Neural progenitor cell (in vitro differentiated cells): ENCODE results near the gene WWTR1. TPM values are rescaled to one million over a fixed set of nuclear protein-coding genes. Genes with fewer than 3 reads are reported as not detected.

ENCODE experiments used
- DNase-seq: peaks from one replicate; pipeline ENCODE4 v3.0.0-alpha.2; 2016; ENCODE audit warnings: low spot score
- H2AFZ ChIP-seq: fragments of 200-600 bp; sonication (generic); replicated peaks from 2 replicates; pipeline ENCODE4 v1.6.1; 2016; ENCODE audit warnings: antibody characterized with exemption
- H3F3A ChIP-seq: fragments of 200-600 bp; sonication (generic); 2 replicates; pipeline ENCODE4 v1.6.1; 2016; ENCODE audit warnings: antibody characterized with exemption, low read depth
- H3K27ac ChIP-seq: fragments of 200-600 bp; sonication (generic); 2 replicates; pipeline ENCODE4 v1.5.1; 2016; ENCODE audit warnings: mild to moderate bottlenecking
- H3K27me3 ChIP-seq: fragments of 200-600 bp; sonication (generic); 2 replicates; pipeline ENCODE4 v1.6.1; 2016; ENCODE audit warnings: mild to moderate bottlenecking, moderate library complexity
- H3K36me3 ChIP-seq: fragments of 200-600 bp; sonication (generic); 2 replicates; pipeline ENCODE4 v1.5.1; 2016
- H3K4me1 ChIP-seq: fragments of 200-600 bp; sonication (generic); 2 replicates; pipeline ENCODE4 v1.6.1; 2016; ENCODE audit warnings: mixed run types
- H3K4me2 ChIP-seq: fragments of 200-600 bp; sonication (generic); 2 replicates; pipeline ENCODE4 v1.6.1; 2016
- H3K4me3 ChIP-seq: fragments of 200-600 bp; sonication (generic); 2 replicates; pipeline ENCODE4 v1.5.1; 2016
- H3K79me2 ChIP-seq: fragments of 200-600 bp; sonication (generic); 2 replicates; pipeline ENCODE4 v1.6.1; 2016; ENCODE audit warnings: low read depth
- H3K9ac ChIP-seq: fragments of 200-600 bp; sonication (generic); 2 replicates; pipeline ENCODE4 v1.6.1; 2016
- H3K9me3 ChIP-seq: fragments of 200-600 bp; sonication (generic); 2 replicates; pipeline ENCODE4 v1.5.1; 2016; ENCODE audit warnings: low read depth
- H4K20me1 ChIP-seq: fragments of 200-600 bp; sonication (generic); 2 replicates; pipeline ENCODE4 v1.6.1; 2016; ENCODE audit warnings: low read depth
- H3K27ac Mint-ChIP-seq: 3 replicates; pipeline ENCODE4 v1.8.0; 2021; ENCODE audit warnings: mixed read lengths
- H3K27me3 Mint-ChIP-seq: 2 replicates; pipeline ENCODE4 v1.8.0; 2022; ENCODE audit warnings: low read depth, mild to moderate bottlenecking, inconsistent platforms, moderate library complexity, mixed read lengths; ENCODE audit not compliant: insufficient read depth
- H3K36me3 Mint-ChIP-seq: 3 replicates; pipeline ENCODE4 v1.8.0; 2021; ENCODE audit warnings: mixed read lengths
- H3K4me1 Mint-ChIP-seq: 3 replicates; pipeline ENCODE4 v1.8.0; 2021; ENCODE audit warnings: mixed read lengths
- H3K4me3 Mint-ChIP-seq: 3 replicates; pipeline ENCODE4 v1.8.0; 2021; ENCODE audit warnings: mild to moderate bottlenecking, moderate library complexity, mixed read lengths
- H3K9me3 Mint-ChIP-seq: 3 replicates; pipeline ENCODE4 v1.8.0; 2020; ENCODE audit warnings: mixed read lengths
- CTCF ChIP-seq: fragments of 200-600 bp; sonication (generic); IDR thresholded peaks from 2 replicates; pipeline ENCODE4 v1.5.1; 2017; ENCODE audit warnings: antibody characterized with exemption, mild to moderate bottlenecking
- EZH2 ChIP-seq: fragments of 200-600 bp; sonication (generic); IDR thresholded peaks from 2 replicates; pipeline ENCODE4 v1.6.1; 2017; ENCODE audit warnings: antibody characterized with exemption, mild to moderate bottlenecking, moderate library complexity
- EZH2phosphoT487 ChIP-seq: fragments of 200-600 bp; sonication (generic); IDR thresholded peaks from 2 replicates; pipeline ENCODE4 v1.6.1; 2017; ENCODE audit warnings: antibody characterized with exemption
- total RNA-seq: library from RNA; depleted of rRNA; stranded (reverse); fragments of >200 nt; gene quantifications from 2 replicates; pipeline ENCODE4 v1.2.3, GENCODE V29; 2015; ENCODE audit warnings: low replicate concordance

Gene WWTR1
- total RNA-seq, 1 donor from 2014 or later: 13.9 TPM

GRCh38 chr3:149494759-149495580 is 162.9 kb downstream of the WWTR1 start:
- Histone ChIP-seq H4K20me1 (no peaks in the 10 kb centered on the region), H3K4me2 (no peak overlapping the region), H3K27me3 (no peaks in the 10 kb centered on the region), H3K9me3 (no peaks in the 10 kb centered on the region), H3F3A (no peaks in the 10 kb centered on the region), H3K4me1 (no peaks in the 10 kb centered on the region), H3K4me3 (no peak overlapping the region), H2AFZ (no peak overlapping the region), H3K79me2 (no peaks in the 10 kb centered on the region), H3K9ac (no peak overlapping the region), H3K36me3 (no peaks in the 10 kb centered on the region), H3K27ac (no peak overlapping the region)
- DNase-seq: no peak
- H3K4me3 Mint-ChIP-seq: no peak overlapping the region
- H3K4me1 Mint-ChIP-seq: peaks cover 7% of the 10 kb centered on the region
- peaks cover 6% of the 10 kb centered on the region for H3K27me3 Mint-ChIP-seq
- H3K9me3 Mint-ChIP-seq: no peaks in the 10 kb centered on the region
- H3K27ac Mint-ChIP-seq: no peak overlapping the region
- H3K36me3 Mint-ChIP-seq: no peaks in the 10 kb centered on the region
- TF ChIP-seq EZH2 (no peak), CTCF (no peak), EZH2phosphoT487 (no peak)

DNA sequence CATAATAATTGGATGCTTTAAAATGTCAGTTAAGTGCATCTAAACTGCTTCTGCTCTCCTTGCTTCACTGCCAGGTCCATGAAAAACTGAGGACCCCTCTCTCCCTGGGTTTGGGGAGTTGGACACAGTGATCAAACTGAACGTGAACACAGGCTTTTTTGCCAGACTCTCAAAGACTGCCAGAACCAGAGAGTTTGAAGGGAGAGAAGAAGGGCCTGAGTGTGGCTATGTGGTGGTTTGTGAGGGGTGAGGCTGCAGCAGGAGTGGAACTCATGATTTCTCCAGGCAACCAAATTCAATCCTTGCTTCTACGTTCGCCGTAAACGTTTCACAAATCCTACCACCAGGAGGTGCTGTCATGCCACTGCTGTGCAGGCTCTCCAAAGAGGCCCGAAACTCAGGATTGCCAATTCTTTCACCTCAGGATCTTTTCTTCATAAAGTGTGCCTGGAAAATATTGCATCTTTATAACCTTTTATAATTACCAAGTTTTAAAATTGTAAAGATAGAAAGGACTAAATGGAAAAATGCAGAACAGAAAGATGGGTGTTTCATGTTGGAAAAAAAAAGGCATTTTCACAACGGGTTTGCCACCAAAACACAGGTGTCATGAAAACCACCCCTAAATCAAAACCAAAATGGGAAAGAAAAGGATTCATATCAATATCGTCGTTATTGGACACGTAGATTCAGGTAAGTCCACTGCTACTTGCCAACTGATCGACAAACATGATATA is 163.6 kb downstream of the WWTR1 start:
- peak; percentile 85 for DNase-seq
- Mint-ChIP-seq H3K27ac (no peak overlapping the region), H3K4me1 (peaks cover 7% of the 10 kb centered on the region), H3K4me3 (no peak overlapping the region), H3K27me3 (peaks cover 6% of the 10 kb centered on the region), H3K9me3 (no peaks in the 10 kb centered on the region), H3K36me3 (no peaks in the 10 kb centered on the region)
- Histone ChIP-seq H3K27ac (no peak overlapping the region), H3F3A (no peaks in the 10 kb centered on the region), H3K4me1 (no peaks in the 10 kb centered on the region), H3K79me2 (no peaks in the 10 kb centered on the region), H3K9me3 (no peaks in the 10 kb centered on the region), H2AFZ (peak overlapping the region; percentile 92), H3K27me3 (no peaks in the 10 kb centered on the region), H4K20me1 (no peaks in the 10 kb centered on the region), H3K4me3 (no peak overlapping the region), H3K4me2 (no peak overlapping the region), H3K9ac (no peak overlapping the region), H3K36me3 (no peaks in the 10 kb centered on the region)
- no peak for TF ChIP-seq EZH2
- peak; percentile 86 for TF ChIP-seq CTCF

GRCh38 chr3:149493315-149494021 is 164.4 kb downstream of the WWTR1 start:
- Mint-ChIP-seq H3K4me1 (peaks cover 7% of the 10 kb centered on the region), H3K36me3 (no peaks in the 10 kb centered on the region), H3K27me3 (peaks cover 6% of the 10 kb centered on the region), H3K27ac (no peak overlapping the region), H3K4me3 (no peak overlapping the region), H3K9me3 (no peaks in the 10 kb centered on the region)
- Histone ChIP-seq H3F3A (no peaks in the 10 kb centered on the region), H3K4me1 (no peaks in the 10 kb centered on the region), H3K9ac (no peak overlapping the region), H3K27ac (no peak overlapping the region), H3K27me3 (no peaks in the 10 kb centered on the region), H3K79me2 (no peaks in the 10 kb centered on the region), H4K20me1 (no peaks in the 10 kb centered on the region), H2AFZ (peak overlapping the region; percentile 92), H3K9me3 (no peaks in the 10 kb centered on the region), H3K4me3 (no peak overlapping the region), H3K4me2 (no peak overlapping the region), H3K36me3 (no peaks in the 10 kb centered on the region)
- TF ChIP-seq EZH2phosphoT487 (no peak), CTCF (no peak), EZH2 (no peak)
- no peak for DNase-seq
